DOHH2 (cell line): ENCODE results near the gene YIPF2.

Source experiments
- EZH2phosphoT487 ChIP-seq: fragments of 200-600 bp; sonication (generic); IDR thresholded peaks from 2 replicates; pipeline ENCODE4 v1.6.1; 2017; ENCODE audit warnings: borderline replicate concordance, mild to moderate bottlenecking, antibody characterized with exemption, low read length, moderate library complexity, mixed read lengths
- TF ChIP-seq, protein P1 (sequence below): fragments of 200-600 bp; sonication (generic); IDR thresholded peaks from one replicate; pipeline ENCODE4 v1.5.1; 2014; ENCODE audit warnings: antibody characterized with exemption, mild to moderate bottlenecking, low read depth, low read length; ENCODE audit not compliant: poor library complexity, severe bottlenecking

DNA sequence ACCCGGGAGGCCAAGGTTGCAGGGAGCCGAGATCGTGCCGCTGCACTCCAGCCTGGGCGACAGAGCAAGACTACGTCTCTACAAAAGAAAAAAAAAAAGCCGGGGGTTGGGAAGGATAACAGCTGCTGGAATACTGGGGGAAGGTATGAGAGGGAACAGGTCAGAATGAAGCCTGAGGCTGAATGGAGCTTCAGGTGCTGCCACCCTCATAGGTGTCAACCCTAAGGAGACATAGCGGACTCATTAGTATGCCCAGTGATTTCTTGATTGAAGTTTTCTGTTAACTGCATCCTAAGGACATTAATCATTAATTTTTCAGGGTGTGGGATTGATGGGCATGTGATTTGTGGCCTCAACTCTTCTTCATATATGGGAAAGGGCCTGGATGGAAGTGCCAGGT is 38.4 kb upstream of the YIPF2 start:
- TF ChIP-seq EZH2phosphoT487, result no peak
- TF ChIP-seq, protein P1, sequence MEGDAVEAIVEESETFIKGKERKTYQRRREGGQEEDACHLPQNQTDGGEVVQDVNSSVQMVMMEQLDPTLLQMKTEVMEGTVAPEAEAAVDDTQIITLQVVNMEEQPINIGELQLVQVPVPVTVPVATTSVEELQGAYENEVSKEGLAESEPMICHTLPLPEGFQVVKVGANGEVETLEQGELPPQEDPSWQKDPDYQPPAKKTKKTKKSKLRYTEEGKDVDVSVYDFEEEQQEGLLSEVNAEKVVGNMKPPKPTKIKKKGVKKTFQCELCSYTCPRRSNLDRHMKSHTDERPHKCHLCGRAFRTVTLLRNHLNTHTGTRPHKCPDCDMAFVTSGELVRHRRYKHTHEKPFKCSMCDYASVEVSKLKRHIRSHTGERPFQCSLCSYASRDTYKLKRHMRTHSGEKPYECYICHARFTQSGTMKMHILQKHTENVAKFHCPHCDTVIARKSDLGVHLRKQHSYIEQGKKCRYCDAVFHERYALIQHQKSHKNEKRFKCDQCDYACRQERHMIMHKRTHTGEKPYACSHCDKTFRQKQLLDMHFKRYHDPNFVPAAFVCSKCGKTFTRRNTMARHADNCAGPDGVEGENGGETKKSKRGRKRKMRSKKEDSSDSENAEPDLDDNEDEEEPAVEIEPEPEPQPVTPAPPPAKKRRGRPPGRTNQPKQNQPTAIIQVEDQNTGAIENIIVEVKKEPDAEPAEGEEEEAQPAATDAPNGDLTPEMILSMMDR, result no peak
